ENCODE data around the gene AFG3L2. TPM values are rescaled to one million over a fixed set of nuclear protein-coding genes. Genes with fewer than 3 reads are reported as not detected.
A peak's percentile ranks its signal among the peaks of the same experiment; 100 is the strongest.

Gene AFG3L2
- polyA plus RNA-seq, 4 donors: 66.5 to 76.6 (median 69.7) TPM

DNA sequence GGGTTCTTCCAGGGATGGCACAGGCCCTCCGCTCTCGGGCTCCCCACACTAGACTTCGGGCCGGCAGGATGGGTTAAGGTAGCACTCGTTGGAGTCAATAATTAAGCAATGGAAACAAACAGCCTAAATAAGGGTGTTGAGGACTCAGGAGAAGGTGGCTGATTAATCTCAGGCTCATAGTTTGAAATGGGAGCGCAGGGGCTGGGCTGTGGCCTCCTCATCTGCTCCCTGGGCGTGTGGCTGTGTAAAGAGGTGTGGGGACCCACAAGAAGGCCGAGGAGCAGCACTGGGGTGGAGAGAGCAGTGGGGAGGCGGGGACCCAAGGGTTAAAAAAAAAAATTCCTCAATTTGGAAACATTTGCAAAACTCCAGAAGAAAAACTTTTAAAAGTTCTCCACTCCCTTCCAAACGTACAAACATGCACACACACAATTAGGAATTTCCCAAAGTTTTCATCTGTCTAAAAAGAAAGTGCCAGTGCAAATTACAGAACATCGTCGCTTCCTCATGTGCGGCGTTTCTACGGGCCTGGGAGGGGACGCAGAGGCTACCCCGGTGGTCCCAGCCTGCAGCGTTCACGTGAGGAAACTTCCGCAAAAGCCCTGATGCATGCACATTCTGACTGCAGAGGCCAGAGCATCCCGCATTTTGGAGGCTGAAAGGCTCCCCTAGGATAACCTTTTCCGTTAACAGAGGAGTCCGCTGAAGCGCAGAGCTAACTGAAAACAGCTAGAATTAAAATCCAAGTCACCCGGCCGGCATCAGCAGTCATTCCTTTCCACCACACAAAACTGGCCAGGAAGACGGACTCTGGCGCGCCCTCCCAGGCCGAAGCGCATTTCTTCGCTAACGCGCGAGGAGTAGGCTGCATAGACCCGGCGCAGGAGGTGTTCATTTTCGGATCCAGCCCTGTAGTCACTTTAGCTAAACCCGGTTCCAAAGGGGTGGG, 70.0 kb downstream of the AFG3L2 start:
- DNase-seq (ENCODE audit: low read depth in 4 of 4, low spot score in 3 of 4): peak in 1 of 4 donors; percentile 26

- DNase-seq (ENCODE audit: low read depth in 4 of 4, low spot score in 3 of 4): no peak
These were observed 70.9 kb downstream of the AFG3L2 start for GRCh38 chr18:12305930-12306629.

DNA sequence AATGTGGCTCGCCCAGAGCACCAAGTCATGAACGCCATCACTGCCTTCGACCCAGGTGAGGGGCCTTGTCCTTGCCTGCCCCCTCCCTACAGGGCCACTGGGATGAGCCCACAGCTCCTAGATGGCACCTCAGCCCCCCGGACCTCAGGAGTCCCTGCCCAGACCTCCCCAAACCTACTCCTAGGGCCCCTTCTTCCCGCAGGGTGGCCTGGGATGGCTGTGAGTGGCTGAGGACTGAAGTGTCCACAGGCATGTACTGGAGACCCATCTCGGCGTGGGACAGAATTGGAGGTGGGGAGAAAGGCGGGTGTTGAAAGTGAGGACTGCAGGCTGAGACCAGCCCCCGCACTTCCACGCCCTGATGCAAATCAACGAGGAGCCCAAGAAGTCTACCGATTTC, 71.8 kb downstream of the AFG3L2 start:
- no peak for DNase-seq (ENCODE audit: low read depth in 4 of 4, low spot score in 3 of 4)

- DNase-seq (ENCODE audit: low read depth in 4 of 4, low spot score in 3 of 4): no peak
These were observed 72.4 kb downstream of the AFG3L2 start for GRCh38 chr18:12304351-12305210.

- DNase-seq (ENCODE audit: low read depth in 4 of 4, low spot score in 3 of 4): no peak
These were observed 74.5 kb downstream of the AFG3L2 start for GRCh38 chr18:12302391-12303147.

- no peak for DNase-seq (ENCODE audit: low read depth in 4 of 4, low spot score in 3 of 4)
These were observed 75.6 kb downstream of the AFG3L2 start for GRCh38 chr18:12301263-12302005.

GRCh38 chr18:12299862-12300261, 77.2 kb downstream of the AFG3L2 start:
- DNase-seq (ENCODE audit: low read depth in 4 of 4, low spot score in 3 of 4): no peak

DNA sequence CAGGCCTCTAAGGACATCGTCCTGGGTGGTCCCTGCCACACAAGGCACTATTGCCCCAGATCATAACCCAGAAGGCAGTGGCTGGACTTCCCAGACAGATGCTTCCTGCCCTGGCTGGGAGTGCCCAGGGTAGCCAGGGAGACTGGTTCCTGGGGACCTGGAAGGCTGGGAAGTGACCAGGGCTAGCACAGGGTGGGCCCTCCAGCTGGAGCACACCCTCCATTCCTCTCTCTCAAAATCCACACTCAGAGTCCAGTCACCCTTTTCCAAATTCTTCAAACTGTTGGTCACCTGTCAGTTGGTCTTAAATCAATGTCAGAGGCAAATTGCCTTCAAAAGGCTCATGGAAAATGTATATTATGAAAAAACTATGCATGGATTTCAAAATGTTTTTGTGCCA, 80.6 kb downstream of the AFG3L2 start:
- DNase-seq (ENCODE audit: low read depth in 4 of 4, low spot score in 3 of 4): no peak

DNA sequence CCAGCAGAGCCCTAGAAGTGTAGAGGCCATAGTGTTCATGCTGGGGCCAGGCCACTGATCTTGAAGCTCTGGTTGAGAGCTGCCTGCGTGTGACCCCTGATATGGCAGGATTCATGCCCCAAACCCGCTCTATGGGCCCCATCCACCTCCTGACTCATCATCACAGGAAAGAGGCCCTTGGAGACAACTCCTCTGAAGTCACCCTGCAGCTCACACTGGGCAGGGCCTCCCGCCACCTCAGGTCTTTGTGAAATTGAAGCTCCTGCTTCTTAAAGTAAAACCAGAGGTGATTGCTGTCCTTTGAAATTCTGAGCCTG, 81.0 kb downstream of the AFG3L2 start:
- DNase-seq (ENCODE audit: low read depth in 4 of 4, low spot score in 3 of 4): no peak

GRCh38 chr18:12295389-12296086, 81.5 kb downstream of the AFG3L2 start:
- DNase-seq (ENCODE audit: low read depth in 4 of 4, low spot score in 3 of 4): no peak

DNA sequence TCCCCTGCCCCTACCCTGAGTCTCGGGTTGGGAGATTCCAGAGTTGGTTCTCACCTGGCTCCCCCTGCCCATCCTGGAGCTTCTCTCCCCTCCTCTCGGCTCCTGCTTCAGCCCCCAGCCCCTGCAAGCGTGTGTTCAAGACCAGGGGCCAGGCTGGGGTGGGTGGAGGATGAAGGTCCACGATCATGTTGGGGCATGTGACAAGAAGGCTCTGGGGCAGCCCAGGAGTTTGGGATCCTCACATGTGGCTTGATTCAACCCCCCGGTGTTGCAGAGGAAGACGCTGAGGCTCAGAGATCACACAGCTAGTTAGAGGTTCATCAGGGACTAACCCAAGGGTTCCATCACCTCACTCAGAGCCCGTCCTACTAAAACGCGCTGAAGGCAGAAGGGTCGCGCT, 83.2 kb downstream of the AFG3L2 start:
- DNase-seq (ENCODE audit: low read depth in 4 of 4, low spot score in 3 of 4): no peak

- no peak for DNase-seq (ENCODE audit: low read depth in 4 of 4, low spot score in 3 of 4)
These were observed 85.3 kb downstream of the AFG3L2 start for GRCh38 chr18:12291690-12292089.

GRCh38 chr18:12291161-12291560, 85.9 kb downstream of the AFG3L2 start:
- no peak for DNase-seq (ENCODE audit: low read depth in 4 of 4, low spot score in 3 of 4)

- DNase-seq (ENCODE audit: low read depth in 4 of 4, low spot score in 3 of 4): no peak
These were observed 86.9 kb downstream of the AFG3L2 start for GRCh38 chr18:12290086-12290485.

DNA sequence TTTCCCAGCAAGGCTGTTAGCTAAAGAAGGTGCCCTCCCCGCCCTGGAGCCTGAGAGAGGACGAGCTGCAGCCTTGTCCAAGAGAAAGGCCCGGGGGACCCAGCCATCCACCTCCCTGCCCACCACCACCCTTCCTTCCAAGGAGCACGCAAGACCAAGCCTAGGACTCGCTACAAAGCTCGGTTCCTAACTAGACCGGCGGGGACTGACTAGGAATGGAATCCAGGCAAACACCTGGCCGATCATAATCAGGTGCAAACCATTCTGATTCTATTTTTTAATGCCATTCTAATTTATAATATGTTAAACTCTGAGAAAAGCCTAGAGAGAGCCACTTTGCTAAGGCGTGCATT, 88.6 kb downstream of the AFG3L2 start:
- no peak for DNase-seq (ENCODE audit: low read depth in 4 of 4, low spot score in 3 of 4)

DNA sequence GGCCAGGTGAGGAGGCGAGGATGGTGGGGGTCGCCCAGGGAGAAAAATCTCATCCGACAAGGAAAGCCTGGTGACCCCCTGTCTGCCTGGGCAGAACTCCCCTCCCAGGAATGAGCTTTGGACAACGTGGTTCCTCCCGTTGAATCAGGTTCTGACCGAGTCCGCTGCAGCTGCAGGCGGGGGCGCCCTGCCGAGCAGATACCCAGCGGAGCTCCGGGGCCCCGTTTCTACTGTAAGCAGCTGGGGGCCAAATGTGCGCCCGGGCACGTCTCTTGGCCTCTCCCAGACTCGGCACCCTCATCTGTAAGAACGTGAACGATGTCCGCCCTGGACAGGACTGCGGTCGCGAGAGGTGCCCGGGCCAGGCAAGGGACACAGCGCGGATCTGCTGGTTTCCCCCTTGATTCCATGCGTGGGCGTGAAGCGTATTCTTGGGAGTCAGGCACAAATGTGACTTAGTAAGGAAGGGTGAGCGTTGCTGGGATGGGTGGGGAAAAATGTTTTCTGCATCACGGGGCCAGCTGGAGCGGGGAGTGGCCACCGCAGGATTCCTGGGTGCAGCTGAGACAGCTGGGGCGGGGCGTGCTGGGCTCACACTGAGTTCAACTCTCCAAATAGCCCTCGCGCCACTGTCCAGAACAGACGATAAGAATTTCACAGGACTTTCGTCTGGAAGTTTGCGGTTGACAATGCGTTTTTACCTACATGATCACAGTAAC, 89.2 kb downstream of the AFG3L2 start:
- peak in 2 of 4 donors; percentile 34 to 49 for DNase-seq (ENCODE audit: low read depth in 4 of 4, low spot score in 3 of 4)

GRCh38 chr18:12287131-12287681, 89.8 kb downstream of the AFG3L2 start:
- no peak for DNase-seq (ENCODE audit: low read depth in 4 of 4, low spot score in 3 of 4)

DNA sequence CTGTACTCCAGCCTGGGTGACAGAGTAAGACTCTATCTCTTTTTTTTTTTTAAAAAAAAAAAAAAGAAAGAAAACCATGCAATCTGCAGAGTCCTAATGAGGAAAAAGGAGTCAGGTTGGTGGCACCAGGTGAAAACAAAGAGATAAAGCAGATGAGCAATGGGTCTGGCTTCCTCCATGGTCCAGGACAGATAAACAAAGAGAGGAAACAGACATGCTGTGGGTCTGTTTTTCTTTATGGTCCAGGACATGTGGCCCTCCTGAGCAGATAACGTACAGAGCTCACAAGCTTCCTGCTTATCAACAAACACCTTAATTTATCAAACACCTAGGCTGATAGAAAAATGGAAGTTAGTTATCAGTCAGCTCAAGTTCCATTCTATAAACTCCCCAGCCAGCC, 93.4 kb downstream of the AFG3L2 start:
- no peak for DNase-seq (ENCODE audit: low read depth in 4 of 4, low spot score in 3 of 4)

Measured in right renal pelvis (tissue), 4 donors.